Measurements from ENCODE around the gene SPATA9.
A peak's percentile ranks its signal among the peaks of the same experiment; 100 is the strongest.
"Not testable (repeated sequence)": the region's sequence is repeated elsewhere in the genome, so short reads cannot be mapped to it uniquely, and the experiment has no call there.

SPATA9 gene

GRCh38 chr5:95641741-95642220 is 41.0 kb downstream of the SPATA9 start:
- DNase-seq, result no peak

GRCh38 chr5:95638632-95639031 is 44.2 kb downstream of the SPATA9 start:
- no peak for DNase-seq

GRCh38 chr5:95634081-95634480 is 48.7 kb downstream of the SPATA9 start:
- DNase-seq, result no peak

- DNase-seq, result no peak
Observed at GRCh38 chr5:95633671-95634070, 49.1 kb downstream of the SPATA9 start.

GRCh38 chr5:95632942-95633341 is 49.8 kb downstream of the SPATA9 start:
- not testable (repeated sequence) for DNase-seq

- DNase-seq, result no peak
Observed at GRCh38 chr5:95631991-95632675, 50.7 kb downstream of the SPATA9 start.

GRCh38 chr5:95631255-95631958 is 51.4 kb downstream of the SPATA9 start:
- no peak for DNase-seq

GRCh38 chr5:95630394-95630917 is 52.3 kb downstream of the SPATA9 start:
- no peak for DNase-seq

- no peak for DNase-seq
Observed at GRCh38 chr5:95628933-95629332, 53.9 kb downstream of the SPATA9 start.

- no peak for DNase-seq
Observed at GRCh38 chr5:95627971-95628810, 54.6 kb downstream of the SPATA9 start.

- no peak for DNase-seq
Observed at GRCh38 chr5:95626701-95627100, 56.1 kb downstream of the SPATA9 start.

- no peak for DNase-seq
Observed at GRCh38 chr5:95624368-95624767, 58.4 kb downstream of the SPATA9 start.

GRCh38 chr5:95623706-95624105 is 59.1 kb downstream of the SPATA9 start:
- no peak for DNase-seq

- DNase-seq, result peak; percentile 1
Observed at GRCh38 chr5:95621839-95622629, 60.8 kb downstream of the SPATA9 start.

GRCh38 chr5:95620870-95621838 is 61.6 kb downstream of the SPATA9 start:
- DNase-seq, result peak; percentile 75

- DNase-seq, result peak; percentile 78
Observed at GRCh38 chr5:95620030-95620869, 62.5 kb downstream of the SPATA9 start, which contains the start of gene GPR150. TSS of gene GPR150 (plus strand) at chr5:95620087. CDS start at chr5:95620276, 189 bp downstream.

GRCh38 chr5:95619514-95620029 is 63.2 kb downstream of the SPATA9 start:
- peak; percentile 39 for DNase-seq

GRCh38 chr5:95619096-95619495 is 63.7 kb downstream of the SPATA9 start:
- no peak for DNase-seq

GRCh38 chr5:95617057-95617456 is 65.7 kb downstream of the SPATA9 start:
- DNase-seq, result no peak

GRCh38 chr5:95615164-95615467 is 67.7 kb downstream of the SPATA9 start:
- DNase-seq, result no peak

All from NCI-H146 (cell line).